ENCODE measurements around the gene CRIP2. TPM values are rescaled to one million over a fixed set of nuclear protein-coding genes. Genes with fewer than 3 reads are reported as not detected.
A peak's percentile ranks its signal among the peaks of the same experiment; 100 is the strongest.

The CRIP2 gene
- total RNA-seq, 6 experiments from 2014 or later = 6.9 to 22.4 (median 21.0) TPM

- Mint-ChIP-seq H3K4me3 (no peak overlapping the region), H3K4me1 (ENCODE audit: low read depth) (peaks cover 24% of the 10 kb centered on the region), H3K27ac (peak overlapping the region; percentile 100), H3K36me3 (ENCODE audit: low read depth) (no peaks in the 10 kb centered on the region), H3K27me3 (ENCODE audit: insufficient read depth) (peaks cover 14% of the 10 kb centered on the region), H3K9me3 (no peaks in the 10 kb centered on the region)
- no peak for DNase-seq
- no peak for TF ChIP-seq CTCF (IDR thresholded peaks at IDR 0.05)
Measured at GRCh38 chr14:105483300-105484068, 8.9 kb downstream of the CRIP2 start.

- H3K4me1 Mint-ChIP-seq (ENCODE audit: low read depth) = peaks cover 25% of the 10 kb centered on the region
- peak; percentile 4 for DNase-seq
- no peaks in the 10 kb centered on the region for H3K36me3 Mint-ChIP-seq (ENCODE audit: low read depth)
- TF ChIP-seq CTCF (IDR thresholded peaks at IDR 0.05) = no peak
- H3K4me3 Mint-ChIP-seq = no peak overlapping the region
- peak overlapping the region; percentile 58 for H3K27ac Mint-ChIP-seq
- peaks cover 14% of the 10 kb centered on the region for H3K27me3 Mint-ChIP-seq (ENCODE audit: insufficient read depth)
- no peaks in the 10 kb centered on the region for H3K9me3 Mint-ChIP-seq
Measured at GRCh38 chr14:105484069-105484996, 9.7 kb downstream of the CRIP2 start.

GRCh38 chr14:105484997-105485393 is 10.4 kb downstream of the CRIP2 start:
- peaks cover 30% of the 10 kb centered on the region for H3K4me1 Mint-ChIP-seq (ENCODE audit: low read depth)
- no peaks in the 10 kb centered on the region for H3K9me3 Mint-ChIP-seq
- no peak overlapping the region for H3K4me3 Mint-ChIP-seq
- H3K27ac Mint-ChIP-seq = no peak overlapping the region; the same call in 1 of the 2 replicates
- DNase-seq = no peak
- no peaks in the 10 kb centered on the region for H3K36me3 Mint-ChIP-seq (ENCODE audit: low read depth)
- TF ChIP-seq CTCF (IDR thresholded peaks at IDR 0.05) = no peak
- peaks cover 11% of the 10 kb centered on the region for H3K27me3 Mint-ChIP-seq (ENCODE audit: insufficient read depth)

- TF ChIP-seq CTCF (IDR thresholded peaks at IDR 0.05) = peak; percentile 16; the same call in 1 of the 2 replicates
- Mint-ChIP-seq H3K9me3 (no peaks in the 10 kb centered on the region), H3K4me3 (no peak overlapping the region), H3K27ac (no peak overlapping the region; the same call in 1 of the 2 replicates), H3K27me3 (ENCODE audit: insufficient read depth) (peaks cover 11% of the 10 kb centered on the region), H3K4me1 (ENCODE audit: low read depth) (peaks cover 30% of the 10 kb centered on the region), H3K36me3 (ENCODE audit: low read depth) (no peaks in the 10 kb centered on the region)
- DNase-seq = no peak
Measured at GRCh38 chr14:105485739-105486162, 11.1 kb downstream of the CRIP2 start.

GRCh38 chr14:105486163-105486973 is 11.7 kb downstream of the CRIP2 start, which contains the start of gene CRIP1:
Gene CRIP1 (plus strand): TSS chr14:105486886. CDS start chr14:105487260, 374 bp downstream.
- no peak for DNase-seq
- no peak for TF ChIP-seq CTCF (IDR thresholded peaks at IDR 0.05)
- Mint-ChIP-seq H3K36me3 (ENCODE audit: low read depth) (no peaks in the 10 kb centered on the region), H3K4me1 (ENCODE audit: low read depth) (peaks cover 23% of the 10 kb centered on the region), H3K27me3 (ENCODE audit: insufficient read depth) (peaks cover 10% of the 10 kb centered on the region), H3K9me3 (no peaks in the 10 kb centered on the region), H3K27ac (no peak within 1 kb of the TSS; the same call in none of the 2 replicates), H3K4me3 (peak within 1 kb of the TSS; percentile 30; the same call in 1 of the 2 replicates)

Data from HFFc6 (cell line).